Stimulated activated naive CD8-positive, alpha-beta T cell treated with anti-CD3 and anti-CD28 coated beads, Interleukin-15, Interleukin-2, amounts not matched to agents 100 U/mL and 50 U/mL, for 24 hours (primary cell): ENCODE data around the gene FTO.

ENCODE experiments used
- ATAC-seq: fragments of 150-1000 bp; cut with Tn5 transposase; one replicate; pipeline ENCODE4 v1.10.0; 2021
- DNase-seq: peaks from one replicate; pipeline ENCODE4 v3.0.0; 2021

The FTO gene

DNA sequence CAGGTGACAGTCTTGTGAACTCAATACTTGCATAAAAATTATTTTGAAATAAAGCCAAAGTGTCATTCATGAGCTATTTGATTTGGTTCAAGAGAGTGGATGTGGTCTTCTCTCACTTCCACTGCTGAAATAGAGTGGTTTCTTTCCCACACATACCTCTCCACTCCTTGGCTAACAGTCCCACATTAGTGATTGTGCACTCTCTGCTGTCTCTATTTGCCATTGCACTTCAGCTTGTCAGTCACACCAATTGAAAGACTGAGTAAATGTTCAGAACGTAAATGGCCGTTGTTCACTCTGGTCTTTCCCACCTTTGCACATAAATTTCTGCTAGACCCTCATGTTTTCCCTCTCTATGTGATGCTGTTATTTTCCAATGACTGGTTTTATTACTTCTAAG, 197.5 kb downstream of the FTO start:
- ATAC-seq, result no peak
- no peak for DNase-seq

DNA sequence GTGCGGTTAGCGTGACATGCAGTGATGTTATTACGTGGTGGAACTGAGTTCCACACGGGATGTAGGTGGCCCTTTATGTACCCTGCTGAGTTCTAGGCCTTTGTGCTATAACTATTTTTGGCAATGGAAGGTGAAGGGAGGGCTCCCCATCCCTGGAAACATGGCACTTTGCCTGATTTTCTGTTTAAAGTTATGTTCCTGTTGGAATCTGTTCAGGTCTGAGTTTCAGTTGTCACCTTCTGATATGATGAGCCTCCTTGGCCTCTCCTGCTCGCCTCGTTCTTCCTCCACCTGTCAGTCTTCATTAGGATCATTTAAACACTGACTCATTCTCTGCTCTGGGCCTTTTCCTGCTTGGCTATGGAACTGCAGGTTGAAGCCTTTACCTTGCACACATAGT, 200.6 kb downstream of the FTO start:
- DNase-seq (no peak), ATAC-seq (no peak)

DNA sequence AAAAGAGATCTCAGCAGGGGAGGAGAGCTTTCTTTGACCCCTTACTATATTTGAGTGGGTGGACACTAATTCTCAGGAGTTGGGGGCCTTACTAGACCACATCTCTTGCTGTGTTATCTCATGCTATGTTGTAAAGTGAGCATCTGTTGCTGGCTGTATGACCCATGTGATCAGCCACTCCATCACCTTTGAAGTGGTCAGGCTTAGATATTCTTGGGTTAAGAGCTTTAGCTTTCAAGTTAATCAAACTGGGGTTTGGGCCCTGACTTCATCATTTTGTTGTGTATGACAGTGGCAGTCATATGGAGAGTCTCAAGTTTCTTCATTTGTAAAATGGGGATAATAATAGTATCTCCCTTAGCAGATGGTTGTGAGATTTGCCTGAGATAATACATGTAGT, 201.1 kb downstream of the FTO start:
- DNase-seq (no peak), ATAC-seq (no peak)

DNA sequence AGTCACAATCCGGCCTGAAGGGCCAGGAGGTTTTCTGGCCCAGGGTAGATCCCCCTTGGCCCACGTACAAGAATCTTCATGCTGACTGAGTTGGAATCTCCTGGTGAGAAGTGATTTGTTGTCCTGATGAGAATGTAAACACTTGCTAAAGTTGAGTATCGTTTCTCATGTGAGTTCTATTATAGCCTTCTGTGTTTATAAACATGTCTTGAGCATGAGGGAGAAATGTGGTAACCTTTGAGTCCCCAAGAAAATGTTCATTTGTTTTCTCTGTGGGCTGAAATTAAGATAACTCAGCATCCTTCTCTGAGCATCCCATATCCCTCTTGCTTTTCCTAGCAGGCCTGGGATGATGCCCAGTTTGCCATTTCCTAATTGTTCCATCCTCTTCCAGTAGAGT, 204.8 kb downstream of the FTO start:
- no peak for ATAC-seq

DNA sequence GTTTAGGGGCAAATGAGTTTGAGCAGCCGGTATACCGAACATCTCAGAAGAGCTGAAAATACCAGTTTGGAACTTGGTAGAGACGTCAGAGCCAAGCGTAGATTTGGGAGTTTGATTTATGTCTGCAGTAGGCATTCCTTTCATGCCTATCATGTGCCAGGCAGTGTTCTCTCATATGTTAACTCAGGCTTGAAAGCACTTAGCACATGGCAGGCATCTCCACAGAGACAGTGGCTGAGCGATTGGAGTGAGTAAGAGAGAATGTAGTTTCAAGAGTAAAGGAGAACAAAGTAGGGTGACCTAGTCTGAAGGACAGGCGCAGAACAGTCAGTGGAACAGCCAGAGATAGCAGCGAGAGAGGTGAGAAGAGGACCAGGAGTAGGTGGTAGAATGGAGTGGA, 207.0 kb downstream of the FTO start:
- DNase-seq (no peak), ATAC-seq (no peak)

More for the DNA sequence above, 204.8 kb downstream of the FTO start:
- no peak for DNase-seq

DNA sequence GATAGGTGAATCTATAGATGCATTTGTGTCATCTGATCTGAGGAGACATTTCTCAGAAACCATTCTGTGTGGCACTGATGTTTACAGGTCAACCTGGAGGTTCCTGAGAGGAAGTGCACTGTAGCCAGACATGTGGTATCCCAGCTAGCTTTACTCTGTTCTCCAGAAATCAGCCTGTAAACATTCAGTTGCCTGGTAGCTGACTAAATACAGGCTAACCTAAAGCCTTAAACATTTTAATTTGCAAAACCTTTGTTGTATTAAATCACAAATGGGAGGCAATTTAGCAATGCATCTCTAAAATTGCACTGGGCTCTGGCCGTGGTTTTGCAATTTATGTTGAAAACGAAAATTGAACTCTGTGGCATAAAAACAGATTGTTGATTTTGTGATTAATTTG, 207.6 kb downstream of the FTO start:
- DNase-seq (no peak), ATAC-seq (no peak)

DNA sequence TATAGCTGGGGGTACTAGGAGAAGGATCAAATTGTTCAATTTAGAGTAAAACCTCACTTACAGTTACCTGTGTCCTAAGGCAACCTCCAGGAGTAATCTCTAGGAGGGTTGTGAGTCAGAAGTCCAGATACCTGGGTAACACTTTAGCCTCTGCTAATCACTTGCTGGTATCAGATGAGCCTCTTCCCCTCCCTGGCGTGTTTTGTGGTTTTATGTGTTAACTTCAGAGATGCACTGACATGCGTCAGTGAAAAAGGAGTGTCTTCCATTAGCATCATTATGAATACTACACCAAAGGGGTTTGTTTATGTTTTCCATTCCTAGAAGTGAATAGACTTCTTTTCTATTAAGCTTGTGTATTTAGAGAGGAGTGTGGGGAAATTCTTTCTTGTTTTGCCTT, 208.2 kb downstream of the FTO start:
- peak; percentile 15 for DNase-seq
- ATAC-seq, result peak; percentile 92

DNA sequence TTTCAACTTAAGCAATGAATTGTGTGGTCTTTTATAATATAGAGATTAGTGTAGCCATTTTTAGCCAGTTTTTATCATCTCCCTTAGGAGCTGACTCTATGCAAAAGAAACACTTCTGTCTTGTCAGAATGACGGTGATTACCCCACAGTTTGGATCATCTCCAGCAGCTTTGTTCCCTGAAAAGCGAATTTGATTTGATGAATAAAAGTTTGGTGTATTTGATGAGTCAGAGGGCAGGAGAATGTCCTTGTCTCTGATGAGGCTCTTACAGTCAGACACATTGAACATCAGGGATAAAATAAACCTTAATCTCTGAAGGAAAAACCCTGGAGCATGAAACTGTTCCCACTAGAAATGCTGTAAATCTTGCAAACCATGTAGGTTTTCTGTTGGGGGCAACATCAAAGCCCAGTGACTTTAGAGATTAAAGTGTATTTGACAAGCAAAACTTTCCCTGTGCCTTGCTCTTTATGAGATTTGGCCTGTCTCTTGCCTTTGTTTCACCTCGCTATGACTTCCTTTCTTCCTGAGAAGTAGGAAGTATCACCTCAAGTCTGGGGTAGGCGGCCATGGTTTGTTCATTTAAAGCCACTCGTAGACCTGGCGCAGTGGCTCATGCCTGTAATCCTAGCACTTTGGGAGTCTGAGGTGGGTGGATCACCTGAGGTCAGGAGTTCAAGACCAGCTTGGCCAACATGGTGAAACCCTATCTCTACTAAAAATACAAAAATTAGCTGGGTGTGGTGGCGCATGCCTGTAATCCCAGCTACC, 209.3 kb downstream of the FTO start:
- peak; percentile 16 for DNase-seq
- peak; percentile 21 for ATAC-seq

DNA sequence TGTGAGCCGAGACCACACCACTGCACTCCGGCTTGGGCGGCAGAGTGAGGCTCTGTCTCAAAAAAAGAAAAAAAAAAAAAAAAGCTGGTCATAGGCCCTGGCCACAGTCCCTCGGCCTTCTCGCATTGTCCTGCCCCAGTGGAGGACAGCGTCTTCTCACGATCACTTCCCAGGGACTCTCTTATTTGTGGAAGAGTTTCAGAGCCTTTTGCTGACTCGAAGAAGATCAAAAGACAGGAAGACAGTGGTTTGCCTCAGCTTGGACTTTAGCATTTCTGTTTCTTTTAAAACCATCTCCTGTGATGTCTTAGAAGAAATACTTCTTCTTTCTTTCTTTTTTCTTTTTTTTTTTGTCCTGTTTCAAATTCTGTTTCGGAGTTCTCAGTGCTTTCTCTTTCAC, 210.0 kb downstream of the FTO start:
- DNase-seq, result no peak

DNA sequence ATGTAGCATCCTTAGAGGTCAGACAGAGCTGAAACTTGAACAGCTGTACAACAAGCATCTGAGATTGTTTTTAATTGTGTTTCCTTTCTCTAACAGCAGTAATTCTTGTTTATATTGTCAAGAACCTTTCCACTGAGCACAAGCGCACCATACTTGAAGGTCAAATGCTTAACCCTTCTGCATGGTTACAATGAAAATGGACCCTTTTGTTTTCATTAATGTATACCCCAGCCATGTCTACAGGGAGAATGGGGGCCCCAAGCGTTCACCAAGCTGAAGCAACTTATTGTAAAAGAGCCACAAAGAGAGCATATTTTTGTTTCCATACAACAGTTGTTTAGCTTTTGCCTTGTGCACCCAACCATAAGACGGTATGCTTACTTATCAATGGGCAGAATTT, 210.8 kb downstream of the FTO start:
- ATAC-seq, result no peak
- no peak for DNase-seq

More for the DNA sequence above, 210.0 kb downstream of the FTO start:
- no peak for ATAC-seq

DNA sequence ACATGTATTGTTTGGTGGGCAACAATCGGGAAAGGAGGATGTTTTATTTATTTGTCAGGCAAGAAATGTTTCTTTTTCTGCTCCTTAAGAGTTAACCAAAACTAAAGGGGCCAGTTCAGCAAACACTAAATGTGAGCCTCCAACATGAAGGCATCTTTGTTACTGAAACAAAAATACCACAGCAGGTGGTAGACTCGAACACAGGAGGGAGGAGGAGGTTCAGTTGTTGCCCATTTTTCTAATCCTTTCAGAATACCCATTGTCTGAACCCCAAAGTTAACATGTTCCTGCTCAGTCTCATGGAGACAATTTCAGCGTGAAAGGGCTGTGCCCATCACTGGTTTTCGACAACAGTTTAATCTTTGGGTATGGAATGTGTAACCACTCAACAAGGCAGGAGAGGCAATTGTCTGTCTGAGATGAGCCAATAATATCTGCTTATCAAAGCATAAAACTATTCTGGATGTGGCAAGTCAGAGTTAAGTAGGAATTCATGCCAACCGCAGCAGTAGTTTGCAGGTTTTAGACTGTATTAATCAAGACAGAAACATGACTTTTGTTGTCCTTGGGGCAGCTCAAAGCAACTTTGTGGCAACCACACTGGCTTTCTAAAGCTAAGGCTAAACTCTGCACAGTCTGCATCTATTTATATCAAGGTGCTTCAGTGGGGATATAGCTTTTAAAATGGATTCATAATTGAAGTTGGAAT, 211.7 kb downstream of the FTO start:
- DNase-seq (no peak), ATAC-seq (no peak)

DNA sequence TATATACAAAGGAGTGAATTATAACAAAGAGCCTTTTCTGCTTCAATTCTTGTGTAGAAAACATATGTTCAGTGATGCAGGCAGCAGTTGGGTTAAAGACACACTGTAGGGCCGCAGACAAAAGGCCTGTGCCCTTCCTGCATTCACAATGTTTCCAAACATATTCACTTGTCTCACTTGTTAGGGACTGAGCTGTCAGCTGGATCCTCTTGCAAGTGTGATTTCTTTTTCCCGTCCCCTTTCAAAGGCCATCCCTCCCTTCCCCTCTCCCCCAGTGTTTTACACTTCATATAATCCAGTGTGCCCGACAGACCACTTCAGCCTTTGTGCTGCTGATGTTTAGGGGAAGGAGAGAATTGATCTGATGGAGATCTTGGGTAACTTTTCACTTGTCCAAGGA, 217.0 kb downstream of the FTO start:
- no peak for DNase-seq
- ATAC-seq, result no peak

DNA sequence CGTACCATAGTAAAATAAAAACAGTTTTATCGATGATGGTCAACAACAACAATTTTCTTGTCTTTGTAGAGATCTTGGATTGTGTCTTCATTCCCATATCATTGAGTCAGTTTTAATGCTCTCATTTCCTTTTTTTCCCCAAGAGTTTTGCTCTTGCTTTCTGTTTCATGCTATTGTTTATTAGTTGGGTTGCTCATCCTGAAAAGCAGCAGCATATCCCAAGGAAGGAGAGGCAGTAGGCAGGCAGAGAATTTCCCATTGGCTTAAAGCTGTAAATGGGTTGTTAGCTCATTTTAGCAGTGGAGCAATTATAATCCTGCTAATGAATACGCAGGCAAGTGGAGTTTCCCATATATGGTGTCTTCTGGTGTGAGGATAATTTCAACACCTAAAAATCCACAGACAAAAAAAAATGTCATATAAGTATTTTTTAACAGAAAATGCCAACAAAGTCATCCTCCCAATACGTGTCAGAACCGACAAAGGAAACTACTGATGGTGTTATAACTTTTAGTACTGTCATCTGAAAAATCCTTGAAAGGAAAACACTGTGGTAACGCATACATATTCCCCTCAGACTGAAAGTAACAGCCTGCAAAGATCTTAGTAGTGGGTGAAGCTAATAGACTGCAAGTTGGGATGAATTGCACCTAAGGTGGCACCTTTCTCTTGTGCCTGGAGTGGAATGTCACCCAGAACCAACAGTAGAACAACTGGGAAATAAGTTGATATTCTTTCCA, 218.3 kb downstream of the FTO start:
- ATAC-seq, result no peak
- no peak for DNase-seq

DNA sequence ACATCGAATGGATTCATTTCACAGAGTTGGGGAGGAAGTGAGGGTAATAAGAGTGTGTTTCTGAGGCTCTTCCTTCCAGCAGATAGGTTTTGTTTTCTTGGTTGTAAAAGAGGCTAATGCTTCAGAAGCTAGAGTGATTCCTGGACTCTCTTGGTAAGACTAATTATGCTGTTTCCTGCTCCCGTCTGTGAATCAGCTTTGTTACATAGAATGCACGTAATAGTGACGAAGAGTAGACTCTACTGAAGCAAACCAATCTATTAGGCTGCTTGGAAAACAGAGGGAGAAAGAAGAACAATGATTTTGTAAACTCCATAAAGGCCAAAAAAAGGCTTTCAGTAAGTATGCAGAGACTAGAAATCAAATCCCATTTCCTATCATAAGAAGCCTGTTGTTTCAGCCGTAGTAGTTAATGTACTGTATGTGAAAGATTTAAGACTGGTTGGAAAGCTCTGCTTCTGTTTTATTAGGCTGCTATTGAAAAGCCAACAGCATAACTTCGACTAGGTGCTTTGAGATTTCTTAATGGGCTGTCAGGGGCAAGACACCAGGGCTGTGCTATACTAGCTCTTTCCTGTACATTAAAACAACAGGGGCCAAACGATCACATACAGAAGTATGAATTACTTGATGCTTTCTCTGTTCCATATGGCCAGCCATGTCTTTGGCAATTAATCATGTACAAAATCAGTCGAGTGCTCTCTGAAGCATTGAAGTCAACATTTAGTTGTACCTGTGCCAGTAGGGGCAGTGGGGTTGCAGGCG, 219.0 kb downstream of the FTO start:
- DNase-seq (no peak), ATAC-seq (no peak)

DNA sequence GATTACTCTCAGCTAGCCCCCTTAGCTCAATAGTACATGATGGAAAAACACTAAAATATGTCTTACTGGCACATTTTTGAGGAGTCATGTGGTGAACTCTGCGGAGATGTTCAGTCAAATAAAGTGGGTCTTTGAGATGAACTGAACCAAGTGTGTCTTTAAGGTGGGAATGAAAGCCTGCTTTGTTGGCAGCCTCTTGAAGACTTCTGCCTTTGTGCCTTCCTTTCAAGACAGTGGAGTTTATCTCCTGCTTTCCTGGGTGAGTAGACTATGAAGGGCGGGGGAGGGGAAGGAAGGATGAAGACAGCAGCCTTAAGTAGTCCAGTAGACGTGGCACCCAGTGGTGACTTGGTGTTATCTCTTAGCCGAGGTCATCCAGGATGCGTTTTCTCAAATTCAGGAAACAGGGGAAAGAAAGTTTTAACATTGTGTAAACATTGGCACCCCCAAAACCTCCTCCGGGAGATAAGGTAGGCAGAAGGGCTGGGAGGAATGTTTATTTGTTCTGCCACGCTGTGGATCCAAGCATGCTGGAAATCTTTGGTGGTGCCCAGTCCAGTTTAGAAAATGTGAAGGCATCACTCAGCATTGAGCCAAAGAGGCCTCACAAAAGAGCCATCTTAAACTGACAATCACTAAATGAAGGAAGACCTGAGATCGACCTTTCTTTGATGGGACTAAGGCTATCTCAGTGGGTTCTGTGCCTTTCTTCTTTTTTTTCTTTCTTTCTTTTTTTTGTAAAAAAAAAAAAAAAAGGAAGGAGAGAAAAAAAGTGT, 220.6 kb downstream of the FTO start:
- ATAC-seq (no peak), DNase-seq (no peak)

DNA sequence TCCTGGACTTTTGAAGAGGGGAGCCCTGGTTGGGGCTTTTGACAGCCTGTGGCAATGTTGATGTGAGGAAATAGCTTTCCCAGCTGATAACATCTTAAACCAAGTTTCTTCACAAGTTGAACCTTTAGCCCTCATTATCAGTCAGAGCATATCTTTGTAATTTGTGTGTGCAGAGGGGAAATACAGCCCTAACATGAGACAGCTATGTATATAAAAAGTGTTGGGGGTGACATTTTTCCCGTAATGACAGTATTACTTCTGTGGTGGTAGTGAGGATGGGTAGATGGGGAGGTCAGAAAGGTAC, 221.1 kb downstream of the FTO start:
- DNase-seq, result no peak
- ATAC-seq, result no peak

DNA sequence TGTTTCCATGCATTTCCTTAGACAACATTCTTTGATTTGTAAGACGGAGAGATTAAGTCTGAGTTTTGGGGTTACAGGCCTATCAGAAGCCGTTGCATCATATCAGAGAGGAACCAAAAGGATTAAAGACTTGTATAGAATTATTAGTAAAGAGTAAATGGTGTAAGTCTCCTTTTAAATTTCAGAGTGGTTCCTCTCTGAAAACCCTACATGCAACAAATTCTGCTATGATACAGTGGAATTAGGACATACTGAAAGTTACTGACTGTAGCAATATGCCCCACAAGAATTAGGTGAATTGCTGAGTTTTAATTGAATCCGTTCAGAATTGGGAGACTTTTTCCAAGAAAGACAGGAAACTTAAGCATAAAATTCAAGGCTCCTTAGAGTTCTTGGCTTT, 221.6 kb downstream of the FTO start:
- DNase-seq (no peak), ATAC-seq (no peak)

DNA sequence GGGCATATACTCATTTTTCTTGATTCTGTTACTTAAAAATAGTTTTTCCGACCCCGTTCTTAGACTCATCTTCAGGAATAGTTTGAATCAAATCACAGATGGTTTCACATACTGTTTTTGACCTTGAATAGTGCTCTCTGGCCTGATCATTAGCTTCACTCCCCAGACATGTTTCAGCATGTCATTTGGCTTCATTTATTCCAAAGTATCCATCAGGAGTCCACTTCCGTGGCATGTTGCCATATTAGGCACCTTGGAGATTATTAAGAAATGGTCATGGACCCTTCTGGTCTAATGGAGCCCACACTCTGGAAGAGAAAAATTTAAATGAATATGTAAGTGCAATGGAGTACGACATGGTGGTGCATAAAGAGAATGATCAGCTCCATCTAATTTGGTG, 222.3 kb downstream of the FTO start:
- no peak for ATAC-seq
- DNase-seq, result no peak

DNA sequence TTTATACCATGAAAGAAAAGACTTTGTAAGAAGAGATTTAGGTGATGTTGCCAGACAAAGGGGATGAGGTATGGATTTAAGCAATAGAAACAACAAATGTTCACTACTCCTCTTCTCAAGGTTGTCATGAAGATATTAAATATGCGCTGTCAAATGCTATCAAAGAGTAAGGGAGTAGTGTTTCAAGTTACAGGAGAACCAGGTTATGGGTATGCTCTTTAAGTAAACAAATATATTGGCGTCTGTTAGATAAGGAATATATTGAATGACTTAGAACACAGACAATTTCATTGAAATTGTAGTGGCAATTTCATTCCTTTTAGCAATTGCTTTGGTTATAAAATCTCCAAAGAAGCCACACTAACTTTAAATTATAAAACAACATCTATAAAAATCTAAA, 229.0 kb downstream of the FTO start:
- no peak for ATAC-seq
- DNase-seq, result no peak

DNA sequence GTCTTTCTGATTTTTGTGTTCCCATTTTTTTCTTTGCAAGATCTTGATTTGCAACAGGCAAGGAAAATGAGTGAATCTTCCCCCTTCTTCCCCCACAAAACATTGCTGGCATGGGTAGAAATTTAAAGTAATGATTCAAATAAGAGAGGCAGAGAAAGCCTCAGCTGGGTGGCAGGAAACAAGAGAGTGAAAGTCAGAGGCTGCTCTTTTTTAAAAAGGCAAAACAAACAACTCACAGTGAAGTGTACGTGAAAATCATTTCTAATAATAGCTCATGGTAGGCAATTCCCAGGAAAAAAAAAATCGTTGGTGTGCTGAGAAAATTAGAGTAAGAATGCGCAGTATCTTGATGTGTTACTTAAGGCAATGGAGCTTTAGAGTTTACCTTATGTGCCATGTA, 229.5 kb downstream of the FTO start:
- ATAC-seq, result no peak
- DNase-seq, result no peak

DNA sequence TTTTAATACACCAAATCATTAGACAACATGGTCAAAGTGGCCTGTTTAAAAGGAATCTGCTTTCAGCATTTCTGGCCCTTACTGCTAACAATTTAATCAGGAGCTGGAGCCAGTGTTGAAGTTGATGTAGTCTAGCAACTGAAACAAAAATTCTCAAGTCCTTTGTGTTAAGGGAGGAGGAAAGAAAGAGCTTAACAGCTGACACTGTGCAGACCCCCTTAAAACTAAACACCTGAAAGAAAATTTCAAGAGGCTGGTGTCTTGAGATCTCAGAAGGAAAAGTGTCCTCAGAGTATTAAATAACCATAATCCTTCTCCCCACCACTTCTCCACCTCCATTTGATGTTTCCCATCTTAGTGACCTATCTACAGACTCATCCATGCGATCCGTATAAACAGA, 232.1 kb downstream of the FTO start:
- no peak for DNase-seq
- no peak for ATAC-seq

DNA sequence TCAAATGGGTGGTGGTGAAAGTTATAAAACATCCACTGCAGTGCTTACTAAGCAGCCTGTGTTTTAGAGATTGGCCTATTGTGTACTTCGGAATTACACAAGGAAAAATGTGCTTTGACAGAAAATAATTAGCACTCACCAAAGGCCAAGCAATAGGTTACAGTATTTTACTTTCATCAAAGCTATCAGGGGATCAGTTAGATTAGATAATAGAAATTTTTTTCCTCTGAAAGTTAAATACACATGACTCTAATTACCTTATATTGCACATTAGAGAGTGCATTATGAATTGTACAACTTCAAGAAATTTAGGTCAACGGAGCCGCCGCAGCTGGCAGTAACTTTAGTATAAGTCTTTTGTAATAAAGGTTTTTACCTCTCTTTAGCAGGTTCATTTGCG, 232.6 kb downstream of the FTO start:
- DNase-seq (no peak), ATAC-seq (no peak)
